Middle frontal gyrus (tissue), 1 donor: ENCODE data around the gene IGFBP7.

Source experiments
- DNase-seq: peaks from one replicate; pipeline ENCODE4 v3.0.0-alpha.2; 2015; ENCODE audit warnings: low spot score; ENCODE audit errors: extremely low spot score

IGFBP7 gene

DNA sequence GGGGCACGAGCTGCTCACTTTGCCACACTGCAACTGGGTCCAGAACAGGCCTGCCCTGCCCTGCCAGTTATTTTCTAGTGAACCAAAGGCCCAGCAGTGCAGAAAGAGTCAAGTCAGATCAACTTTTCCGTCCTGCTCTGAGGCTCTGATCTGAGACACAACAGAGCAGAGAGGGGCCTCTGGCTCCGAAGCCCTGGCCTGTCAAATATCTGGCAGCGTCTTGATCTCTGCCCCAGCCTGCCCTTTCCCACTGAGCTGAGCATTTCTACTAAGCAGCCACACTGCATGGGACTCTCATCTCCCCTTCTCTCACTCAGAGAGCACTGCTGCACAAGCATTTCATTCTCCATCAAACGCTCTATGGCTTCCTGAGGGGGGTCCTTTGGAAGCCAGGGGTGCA lies 11.8 kb downstream of the IGFBP7 start:
- DNase-seq = no peak

DNA sequence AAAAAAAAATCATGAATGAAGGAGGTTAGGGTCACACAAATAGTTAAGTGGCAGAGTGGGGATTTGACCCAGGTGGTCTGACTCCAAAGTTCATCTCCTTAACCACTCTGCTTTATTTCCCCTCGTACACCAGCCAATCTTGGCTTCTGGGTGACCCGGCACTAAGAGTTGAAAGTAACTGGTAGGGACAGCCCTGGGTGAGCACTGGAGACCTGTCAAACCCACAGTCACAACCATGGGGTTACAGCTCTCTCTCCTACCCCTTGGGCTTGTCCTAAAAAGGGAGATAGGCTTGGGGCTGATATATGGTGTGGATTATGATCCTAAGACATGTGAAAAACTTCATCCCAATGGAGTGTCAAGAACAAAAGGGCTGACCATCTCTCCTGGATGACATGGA lies 12.5 kb downstream of the IGFBP7 start:
- DNase-seq = no peak

DNA sequence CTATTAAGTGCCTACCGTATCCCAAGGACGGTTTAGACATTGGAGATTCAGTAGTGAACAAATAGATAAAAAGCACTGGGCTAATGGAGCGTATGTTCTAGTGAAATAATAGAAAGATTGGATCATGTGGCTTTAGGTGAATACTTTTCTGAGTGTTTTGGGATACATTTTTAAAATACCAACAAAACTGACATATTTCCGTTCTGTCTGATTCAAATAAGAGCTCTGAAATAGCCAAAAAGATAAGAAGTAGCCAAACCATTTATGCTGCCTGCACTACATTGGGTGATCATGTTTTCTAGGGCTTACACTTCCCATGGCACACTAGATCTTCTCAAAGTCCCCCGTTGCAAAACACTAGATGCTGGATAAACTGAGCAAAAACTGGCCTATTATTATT lies 14.2 kb downstream of the IGFBP7 start:
- DNase-seq = no peak

DNA sequence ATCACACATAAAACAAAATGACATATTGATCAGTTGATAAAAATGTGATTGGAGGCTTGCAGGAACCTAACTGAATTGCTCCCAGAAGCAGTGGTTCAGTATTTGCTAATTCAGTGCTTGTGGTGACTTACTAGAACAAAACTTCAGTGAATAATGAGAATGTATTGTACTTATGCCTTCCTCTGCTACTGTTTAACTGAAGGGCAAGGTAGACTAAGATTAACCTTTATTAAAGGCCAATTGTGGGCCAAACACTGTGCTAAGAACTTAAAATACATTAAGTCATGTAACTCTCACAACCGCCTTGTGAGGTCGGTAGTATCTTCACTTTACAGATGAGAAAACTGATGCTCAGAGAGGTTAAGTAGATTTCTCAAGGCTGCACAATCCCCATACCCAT lies 14.9 kb downstream of the IGFBP7 start:
- DNase-seq = no peak

DNA sequence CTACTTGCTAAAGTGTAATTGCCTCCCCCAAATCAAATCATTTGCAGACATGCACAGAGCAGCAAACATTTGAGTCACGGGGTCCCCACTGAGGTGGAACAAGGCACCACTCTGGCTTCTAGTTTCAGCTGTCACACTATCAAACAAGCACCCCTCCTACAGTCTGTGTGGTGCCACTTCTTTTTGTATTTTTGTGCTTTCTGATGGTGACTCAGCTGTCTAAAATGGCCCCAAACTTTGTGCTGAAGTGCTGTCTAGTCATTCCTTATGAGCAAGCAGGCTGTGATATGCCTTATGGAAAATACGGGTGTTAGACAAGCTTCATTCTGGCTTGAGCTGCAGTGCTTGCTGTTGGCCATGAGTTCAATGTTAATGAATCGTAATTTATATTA lies 15.4 kb downstream of the IGFBP7 start:
- no peak for DNase-seq

DNA sequence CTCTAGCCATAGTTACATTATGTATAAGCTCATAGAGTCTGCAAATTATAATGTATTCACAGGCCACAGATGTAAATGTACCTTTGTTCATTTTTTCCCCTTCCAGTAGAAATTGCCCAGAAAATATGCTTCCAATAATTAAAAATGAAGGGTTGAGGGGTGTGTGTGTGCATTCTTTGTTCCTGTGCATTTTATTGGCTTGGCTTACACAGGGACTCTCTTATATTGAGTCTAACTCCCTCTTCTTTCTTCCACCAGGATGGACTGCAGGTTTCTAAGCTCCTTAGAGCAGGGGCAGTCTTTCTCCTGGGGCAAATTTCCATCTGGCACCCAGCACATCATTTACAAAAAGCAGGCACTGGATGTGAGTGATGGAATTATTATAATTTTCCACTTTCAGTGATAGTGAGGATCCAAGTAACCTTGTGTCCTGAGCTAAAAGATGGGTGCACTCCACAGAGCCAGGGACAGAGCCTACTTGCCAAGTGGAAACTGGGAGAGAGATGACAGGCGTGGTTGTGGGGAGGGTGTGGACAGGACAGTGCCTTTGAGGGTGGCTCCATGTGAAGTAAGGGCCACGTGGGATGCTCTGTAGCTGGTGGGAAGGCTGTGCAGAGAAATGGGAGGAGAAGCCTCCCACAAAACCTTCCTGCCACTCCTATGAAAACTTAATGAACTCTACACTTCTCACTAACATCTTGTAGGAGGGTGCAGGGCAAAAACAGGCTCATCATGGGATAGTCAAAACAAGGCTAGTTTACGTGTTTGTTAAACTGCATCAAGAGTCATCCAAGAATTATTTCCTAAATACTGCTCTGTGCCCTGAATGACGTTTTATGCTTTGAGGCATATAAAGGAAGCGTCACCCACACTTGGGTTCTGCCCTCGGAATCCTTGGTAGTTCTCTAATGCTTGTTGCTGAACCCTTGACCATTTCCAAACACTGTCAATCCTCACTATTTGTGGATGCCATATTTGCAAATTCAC lies 16.0 kb downstream of the IGFBP7 start:
- DNase-seq = no peak

DNA sequence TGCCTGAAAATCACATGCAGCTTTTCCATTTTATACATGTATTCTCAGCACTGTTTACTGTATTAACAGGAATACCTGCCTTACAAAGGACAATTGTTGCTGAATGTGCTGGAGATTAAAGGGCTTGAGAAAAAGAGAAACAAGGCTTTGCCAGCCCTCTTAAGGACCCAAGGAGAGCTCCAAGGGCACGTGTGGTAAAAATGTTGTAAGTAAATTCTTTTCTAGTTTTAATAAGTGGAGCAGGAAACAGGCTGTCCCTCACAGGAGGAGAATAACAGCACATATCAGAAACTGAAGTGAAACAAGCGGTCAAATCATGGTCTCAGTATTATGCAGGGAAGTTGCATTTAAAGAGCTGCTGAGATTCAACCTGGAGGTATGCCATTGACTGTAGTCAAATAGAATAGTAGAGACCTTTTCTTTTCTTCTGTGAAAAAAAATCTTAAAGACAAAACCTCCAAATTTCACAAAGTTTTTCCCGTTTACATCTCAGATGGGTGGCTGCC lies 18.5 kb downstream of the IGFBP7 start:
- DNase-seq = no peak

DNA sequence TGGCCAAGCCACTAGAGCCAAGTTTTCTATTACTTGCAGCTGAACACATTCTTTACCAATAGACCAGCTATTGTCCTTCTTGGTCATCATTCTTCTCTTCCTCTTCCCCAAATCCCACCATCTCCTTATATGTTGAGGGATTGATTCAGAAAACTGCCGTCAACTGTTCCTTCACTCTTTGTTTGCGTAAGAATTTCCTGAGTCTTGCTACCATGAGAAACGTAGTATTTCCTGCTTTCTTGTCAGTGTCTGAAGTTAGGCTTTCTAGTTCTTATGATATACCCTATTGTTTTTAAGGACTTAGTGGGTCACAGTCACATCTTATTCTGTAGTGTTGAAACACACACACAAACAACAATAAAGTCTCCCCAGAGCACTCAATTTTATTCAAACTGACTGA lies 20.1 kb downstream of the IGFBP7 start:
- no peak for DNase-seq

DNA sequence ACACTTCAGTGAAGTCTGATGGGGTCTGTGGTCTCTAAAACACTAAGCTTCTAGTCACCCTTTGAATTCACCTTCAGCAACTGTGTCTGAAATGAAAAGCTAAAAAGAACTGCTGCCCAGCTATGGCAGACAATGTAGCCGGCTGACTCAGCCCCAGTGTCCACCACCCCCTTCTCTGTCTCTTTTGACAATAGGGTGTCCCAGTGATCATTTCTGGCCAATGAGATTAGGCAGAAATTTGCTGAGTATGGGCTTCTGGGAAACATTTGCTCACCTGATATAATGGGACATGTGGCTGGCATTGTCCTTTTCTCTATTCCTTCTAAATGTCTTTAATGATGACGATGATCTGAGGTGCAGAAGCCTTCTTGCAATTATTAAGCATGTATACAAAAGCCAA lies 20.6 kb downstream of the IGFBP7 start:
- DNase-seq = no peak

DNA sequence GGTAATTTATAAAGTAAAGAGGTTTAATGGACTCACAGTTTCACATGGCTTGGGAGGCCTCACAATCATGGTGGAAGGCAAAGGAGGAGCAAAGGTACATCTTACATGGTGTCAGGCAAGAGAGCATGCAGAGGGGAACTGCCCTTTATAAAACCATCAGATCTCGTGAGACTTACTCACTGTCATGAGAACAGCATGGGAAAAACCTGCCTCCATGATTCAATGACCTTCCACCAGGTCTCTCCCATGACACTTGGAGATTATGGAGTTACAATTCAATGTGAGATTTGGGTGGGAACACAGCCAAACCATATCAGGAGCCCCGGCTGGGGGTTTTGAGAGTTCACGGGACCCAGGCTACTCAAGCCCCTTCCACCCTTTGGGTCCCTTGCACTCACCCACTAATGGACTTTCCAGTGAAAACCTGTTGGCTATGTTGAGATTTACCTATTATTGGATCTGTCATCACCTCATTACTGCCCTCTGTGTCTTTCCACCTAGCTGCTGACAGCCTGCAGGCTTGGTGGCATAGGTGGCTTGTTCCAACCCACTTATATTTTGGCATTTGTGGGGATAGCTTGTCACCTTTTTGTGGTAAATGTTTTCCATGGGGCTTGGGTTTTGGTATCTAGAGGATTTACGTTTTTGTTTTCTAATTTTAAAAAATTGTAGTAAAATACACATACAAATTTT lies 24.0 kb downstream of the IGFBP7 start:
- DNase-seq = no peak

DNA sequence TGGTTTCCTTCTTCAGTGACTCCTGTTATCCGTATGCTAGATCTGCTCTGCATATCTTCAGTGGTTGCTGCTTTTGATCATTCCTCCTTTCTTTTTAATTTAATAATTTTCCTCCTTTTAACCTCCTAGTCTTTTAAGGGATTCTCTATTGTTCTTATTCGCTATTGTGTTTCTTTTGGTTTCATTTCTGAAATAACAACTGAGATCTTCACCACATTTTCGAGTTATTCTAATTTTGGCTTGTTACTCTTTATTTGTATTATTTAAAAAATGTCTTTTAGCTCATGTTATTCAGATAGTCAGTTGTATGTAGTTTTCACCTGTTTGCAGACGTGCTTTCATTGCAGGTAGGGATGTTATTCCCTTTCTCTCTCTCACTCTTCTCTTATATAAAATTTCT lies 24.9 kb downstream of the IGFBP7 start:
- no peak for DNase-seq

DNA sequence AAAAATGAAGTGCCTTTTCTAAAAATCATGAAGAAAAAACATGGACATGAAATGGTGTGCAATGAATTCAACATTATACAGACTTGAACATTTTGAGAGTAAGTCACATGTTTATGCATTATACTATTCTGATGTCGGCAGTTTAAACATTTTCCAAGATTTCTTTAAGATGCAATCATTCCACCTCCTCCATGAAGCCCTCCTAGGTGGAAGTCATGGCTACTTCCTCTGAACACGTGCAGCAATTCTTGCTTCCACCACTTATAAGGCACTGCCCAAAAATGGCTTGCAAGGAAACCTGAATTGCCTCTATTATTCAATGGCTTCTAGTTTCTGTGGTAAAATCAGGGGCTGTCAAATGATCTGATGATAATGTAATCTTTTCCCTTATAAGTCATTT lies 25.8 kb downstream of the IGFBP7 start:
- DNase-seq = no peak

DNA sequence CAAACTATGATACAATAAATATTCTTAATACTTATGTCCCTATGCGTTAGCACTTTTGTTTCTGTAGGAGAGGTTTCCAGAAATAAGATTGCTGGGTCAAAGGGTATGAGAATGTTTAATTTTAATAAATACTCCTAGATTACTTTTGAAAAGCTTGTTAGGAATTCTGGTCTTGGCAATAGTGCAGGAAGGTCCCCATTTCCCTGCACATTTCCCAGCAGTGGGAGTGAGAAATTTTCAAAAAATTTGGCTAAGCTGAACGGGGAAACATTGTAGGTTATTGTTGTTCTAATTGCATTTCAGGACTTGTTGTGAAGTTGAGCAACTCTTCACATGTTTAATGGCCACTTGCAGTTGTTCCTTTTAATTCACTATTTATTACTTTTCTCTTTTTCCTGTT lies 27.1 kb downstream of the IGFBP7 start:
- DNase-seq = no peak

DNA sequence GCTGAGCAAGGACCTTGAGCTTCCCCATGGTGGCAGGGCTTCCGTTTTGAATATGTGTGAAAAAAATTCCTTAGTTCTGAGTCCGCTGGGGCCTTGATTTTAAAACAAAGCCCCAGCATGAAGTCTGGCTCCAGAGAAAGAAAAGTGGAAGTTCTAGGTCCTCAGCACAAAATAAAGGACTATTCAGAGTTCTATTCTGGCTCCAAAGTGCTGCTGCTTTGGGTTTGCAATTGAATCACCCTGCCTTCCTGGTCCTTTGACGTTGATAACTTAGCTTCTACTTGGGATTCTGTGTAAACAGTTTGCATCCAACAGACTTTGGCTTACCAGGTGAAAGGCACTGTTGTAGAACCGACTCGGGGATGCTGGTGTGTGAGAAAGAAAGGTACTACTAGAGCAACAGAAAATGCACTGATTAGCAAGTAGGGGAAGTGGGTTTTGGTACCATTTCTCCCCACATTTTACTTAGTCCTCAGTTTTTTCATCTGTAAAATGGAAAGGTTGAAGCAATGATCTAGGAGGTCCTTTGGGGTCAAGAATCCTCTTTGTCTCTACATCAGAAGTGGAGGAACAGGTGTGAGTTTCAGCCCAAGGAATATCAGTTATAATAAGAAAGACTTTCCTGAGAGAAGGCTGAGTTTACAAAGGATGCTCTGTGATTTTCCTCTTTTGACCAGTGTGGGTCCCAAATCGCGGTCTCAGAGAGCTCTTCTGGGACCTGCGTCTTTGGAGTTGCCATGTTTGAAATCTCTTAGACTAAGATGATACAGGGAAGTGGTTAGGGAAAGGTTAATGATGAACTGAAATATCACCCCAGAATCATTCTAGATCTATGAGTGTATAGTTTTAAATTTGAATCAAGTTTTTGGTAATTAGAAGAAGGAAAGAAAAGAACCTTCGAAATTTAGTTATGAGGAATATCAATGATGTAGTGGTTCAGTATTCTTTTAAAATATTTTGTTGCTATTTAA lies 28.2 kb downstream of the IGFBP7 start:
- no peak for DNase-seq

DNA sequence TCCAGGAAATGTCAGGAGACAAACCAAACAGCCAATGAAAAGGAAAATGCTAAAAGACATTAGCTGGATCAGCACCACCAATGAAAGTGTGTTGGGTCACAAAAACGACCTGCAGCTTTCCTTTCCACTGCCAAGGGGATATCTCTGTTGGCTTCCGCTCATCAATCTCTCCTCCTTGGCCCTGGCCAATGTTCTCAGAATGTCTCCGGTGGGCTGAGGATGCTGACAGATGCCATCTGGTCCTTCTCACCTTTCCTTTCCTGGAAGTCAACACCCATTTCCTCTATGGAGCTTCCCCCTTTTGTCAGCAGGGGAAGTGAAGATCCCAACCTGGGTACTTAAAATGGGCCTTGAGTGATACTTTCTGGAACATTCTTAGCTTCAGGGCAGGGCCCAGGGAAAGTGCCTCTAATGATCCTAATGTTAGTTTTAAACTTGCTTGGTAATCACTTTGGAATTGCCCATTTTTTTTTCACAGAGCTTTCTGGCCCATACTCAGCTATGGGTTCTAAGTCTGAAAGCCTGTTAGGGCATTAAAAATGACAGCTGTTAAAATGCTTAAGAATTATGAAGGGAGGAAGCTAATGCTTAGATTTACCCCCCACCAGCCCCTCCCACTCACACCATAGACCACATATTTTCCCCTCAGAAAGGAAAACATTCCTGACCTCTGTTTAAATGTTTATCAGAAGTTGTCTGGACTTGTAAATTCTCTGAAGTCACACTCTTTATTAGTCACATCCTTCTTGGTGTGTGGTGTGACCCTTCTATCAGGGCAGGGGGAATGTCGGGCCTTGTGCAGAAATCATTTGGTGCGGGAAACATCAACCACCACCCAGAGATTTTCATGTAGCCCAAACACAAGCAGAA lies 29.2 kb downstream of the IGFBP7 start:
- no peak for DNase-seq

DNA sequence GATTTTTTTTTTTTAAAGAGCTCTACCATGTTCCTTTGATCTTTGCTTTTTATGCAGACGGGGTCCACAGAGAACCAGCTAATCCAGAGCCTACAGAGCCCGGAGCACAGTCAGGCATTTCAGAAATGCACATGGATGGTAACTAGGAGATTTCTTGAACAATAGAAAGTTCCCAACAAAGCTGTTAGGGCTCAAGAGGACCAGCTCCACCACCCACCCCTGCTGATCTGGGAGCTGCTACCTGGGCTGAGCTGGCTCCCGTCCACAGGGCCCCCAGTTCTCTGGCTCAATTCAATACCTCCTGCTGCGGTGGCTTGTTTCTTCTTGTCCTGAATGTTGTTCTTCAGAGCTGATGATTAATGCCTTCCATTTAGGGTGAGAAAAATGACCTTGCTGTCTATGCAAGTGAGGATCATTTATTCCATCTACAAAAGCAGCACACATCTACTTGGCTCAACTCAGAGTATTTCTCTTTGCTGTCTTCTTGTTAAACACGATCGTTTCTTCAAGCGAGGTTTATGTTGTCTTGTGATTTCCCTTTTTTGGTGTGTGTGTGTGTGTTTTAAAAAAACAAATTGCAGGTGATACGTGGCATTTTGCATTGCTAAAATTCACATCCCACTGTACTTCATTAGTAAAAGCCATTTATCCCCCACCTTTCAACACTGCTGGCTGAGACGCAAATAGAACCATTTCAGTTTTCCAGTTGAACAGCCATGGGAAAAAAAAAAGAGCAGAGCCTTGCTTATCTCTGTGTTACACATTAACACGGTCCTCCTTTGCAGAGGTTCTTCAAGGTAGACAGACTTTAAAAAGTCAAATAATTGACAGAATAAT lies 31.3 kb downstream of the IGFBP7 start:
- DNase-seq = no peak

DNA sequence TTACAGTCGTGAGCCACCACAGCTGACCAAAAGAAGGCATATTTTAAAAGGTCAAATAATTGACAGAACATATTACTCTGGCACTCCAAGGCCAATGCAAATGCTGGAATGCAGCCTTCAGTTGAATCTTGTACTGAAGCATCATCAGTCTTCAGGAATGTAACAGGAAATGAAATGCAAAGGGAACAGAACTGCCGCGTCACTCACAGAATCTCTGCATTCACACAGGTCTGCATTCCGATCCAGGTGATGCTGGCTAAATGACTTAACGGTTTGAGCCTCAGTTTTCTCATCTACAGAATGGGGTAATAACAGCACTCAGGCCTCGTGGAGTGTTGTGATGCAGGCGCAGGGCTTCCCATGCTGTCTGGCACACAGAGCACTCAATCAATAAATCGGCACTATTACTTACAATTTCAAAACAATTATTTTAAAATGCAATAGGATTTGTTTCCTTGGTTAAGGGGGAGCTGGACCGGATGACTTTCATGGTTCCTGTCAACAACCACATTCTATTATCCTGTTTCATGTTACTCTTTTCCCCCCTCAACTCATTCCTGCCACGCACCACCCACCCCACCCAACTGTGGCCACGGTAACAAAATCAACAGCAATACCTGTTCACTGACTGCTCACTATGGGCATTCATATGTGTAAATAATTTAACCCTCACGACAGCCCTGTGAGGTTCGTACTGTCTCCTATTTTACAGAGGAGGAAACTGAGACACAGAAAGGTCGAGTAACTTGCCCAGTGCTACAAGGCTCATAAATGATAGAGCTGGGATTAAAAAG lies 32.4 kb downstream of the IGFBP7 start:
- DNase-seq = no peak

DNA sequence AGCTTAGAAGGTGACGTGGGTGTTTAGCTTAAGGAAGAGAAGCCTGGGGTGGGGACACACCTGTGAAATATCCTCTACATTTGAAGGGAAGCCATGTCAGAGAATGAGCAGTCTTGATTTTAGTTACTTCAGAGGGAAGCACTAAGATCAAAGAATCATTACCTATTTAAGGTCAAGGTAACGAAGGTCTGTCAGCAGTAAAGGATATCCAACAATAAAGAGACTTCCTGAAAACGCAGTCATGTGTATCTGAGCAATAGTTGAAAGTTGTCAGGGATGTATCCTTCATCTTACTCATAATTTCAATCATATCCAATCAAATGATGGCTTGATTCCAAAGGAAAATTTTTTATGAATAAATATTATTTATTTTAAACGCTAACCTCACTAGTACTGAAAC lies 33.5 kb downstream of the IGFBP7 start:
- no peak for DNase-seq

DNA sequence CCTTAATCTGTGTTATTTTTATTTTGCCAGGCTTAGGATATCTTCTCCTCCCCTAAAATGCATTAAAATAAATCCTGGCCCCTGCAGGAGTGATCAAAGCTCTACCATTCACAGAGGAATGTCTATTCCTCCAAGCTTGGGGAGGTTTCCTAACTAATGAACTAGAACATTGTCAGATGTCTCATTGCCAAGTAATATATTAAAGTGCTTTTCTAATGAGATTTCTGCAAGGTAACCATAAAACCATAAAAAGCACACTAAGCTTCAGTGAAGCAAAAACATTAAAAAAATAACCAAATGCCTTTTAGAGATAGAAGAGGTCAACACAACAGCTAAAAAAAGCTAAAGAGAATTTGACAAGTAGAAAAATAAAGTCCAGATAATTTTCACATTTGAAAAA lies 34.8 kb downstream of the IGFBP7 start:
- DNase-seq = no peak
